Esophagus mucosa (tissue), 1 donor: ENCODE data around the gene PARP16. TPM values are rescaled to one million over a fixed set of nuclear protein-coding genes. Genes with fewer than 3 reads are reported as not detected.
"Not testable (repeated sequence)": the region's sequence is repeated elsewhere in the genome, so short reads cannot be mapped to it uniquely, and the experiment has no call there.

Experiments used
- ATAC-seq: fragments of 200-7000 bp; cut with Tn5 transposase; one replicate; pipeline ENCODE4 v1.9.1; 2020
- total RNA-seq: library from RNA; stranded (reverse); gene quantifications from one replicate; pipeline ENCODE4 v1.2.4, GENCODE V29; 2023
- donor health status: DM: yes; HTN: yes; CAD: no.

PARP16 gene
- total RNA-seq, 1 donor from 2014 or later = 7.0 TPM

DNA sequence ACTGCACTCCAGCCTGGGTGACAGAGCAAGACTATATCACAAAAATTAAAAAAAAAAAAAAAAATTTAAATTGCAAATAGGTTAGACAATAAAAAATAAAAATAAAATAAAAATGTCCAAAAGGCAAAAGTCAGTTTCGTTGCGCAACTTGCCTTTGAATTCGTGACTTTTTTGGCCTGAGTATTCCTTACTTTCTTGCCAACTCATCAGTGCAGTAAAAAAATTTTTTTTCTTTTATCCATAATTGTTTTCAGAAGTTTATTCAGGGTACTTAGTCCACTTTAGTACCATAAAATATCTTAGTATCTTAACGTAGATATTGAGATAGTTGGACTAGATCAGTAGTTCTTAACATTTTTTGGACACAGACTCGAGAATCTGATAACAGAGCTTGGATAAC is 53.0 kb downstream of the PARP16 start:
- no peak for ATAC-seq

- no peak for ATAC-seq
Measured at GRCh38 chr15:65232520-65232919, 54.2 kb downstream of the PARP16 start.

DNA sequence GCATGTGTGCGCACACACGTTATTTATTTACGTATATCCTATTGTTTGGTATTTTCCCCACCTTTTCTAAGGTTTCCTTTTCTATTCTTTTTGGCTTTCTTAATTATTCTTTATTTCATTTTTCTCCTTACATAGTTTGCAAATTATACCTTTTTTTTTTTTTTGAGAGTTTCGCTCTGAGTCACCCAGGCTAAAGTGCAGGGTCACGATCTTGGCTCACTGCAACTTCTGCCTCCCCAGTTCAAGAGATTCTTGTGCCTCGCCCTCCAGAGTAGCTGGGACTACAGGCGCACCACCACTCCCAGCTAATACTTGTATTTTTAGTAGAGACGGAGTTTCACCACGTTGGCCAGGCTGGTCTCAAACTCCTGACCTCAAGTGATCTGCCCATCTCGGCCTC is 55.4 kb downstream of the PARP16 start:
- ATAC-seq = no peak

- not testable (repeated sequence) for ATAC-seq
Measured at GRCh38 chr15:65226901-65227300, 59.8 kb downstream of the PARP16 start.

DNA sequence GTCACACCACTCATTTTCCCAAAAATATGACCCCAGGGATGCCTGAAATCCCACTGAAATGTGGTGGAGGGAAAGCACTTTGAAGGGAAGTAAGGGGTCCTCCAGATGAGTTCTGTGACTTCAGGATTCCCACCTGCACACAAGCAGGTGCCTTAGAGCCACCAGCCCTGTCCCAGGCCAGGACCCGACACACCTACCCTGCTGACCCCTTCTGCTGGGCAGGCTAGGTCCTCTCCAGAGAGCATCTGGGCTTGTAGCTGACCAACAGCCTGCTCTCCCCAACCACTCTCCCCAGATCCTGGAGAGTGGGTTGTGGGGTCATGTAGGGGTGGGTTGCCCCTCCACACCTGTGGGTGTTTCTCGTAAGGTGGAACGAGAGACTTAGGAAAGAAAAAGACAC is 60.5 kb downstream of the PARP16 start:
- no peak for ATAC-seq

DNA sequence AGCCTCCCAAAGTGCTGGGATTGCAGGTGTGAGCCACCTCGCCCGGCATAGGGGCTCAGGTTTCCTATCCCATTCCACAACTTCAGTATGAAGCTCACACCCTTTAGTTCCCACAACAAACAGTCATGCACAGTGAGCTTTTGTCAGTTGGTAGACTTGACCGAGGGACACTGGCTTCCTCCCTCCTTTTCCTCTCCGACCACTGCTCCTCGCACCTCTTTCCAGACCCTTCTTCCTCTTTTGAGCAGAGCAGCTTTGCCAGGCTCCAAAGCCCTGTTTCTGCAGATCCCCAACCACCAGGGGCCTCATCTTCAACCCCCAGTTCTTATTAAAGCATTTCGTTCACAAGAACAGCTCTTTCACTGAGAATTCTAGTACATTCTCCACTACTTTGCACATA is 62.7 kb downstream of the PARP16 start:
- ATAC-seq = no peak

DNA sequence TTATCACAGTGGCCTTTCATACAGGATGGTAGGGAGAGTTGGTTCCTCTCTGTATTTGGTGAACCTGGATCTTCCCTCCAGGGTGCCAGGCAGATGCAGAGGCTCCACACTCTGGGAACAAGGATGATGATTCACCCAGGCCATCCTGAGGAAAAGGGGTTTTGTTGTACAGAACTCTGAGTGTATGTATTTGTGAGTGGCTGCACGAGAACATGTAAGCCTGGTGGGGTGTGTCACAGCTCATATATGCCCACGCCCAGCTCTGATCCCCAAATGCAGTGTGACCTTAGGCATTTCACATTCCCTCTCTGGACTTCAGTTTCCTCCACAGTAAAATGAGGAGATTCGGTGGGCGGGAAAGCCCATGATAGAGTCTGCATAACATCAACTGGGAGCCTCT is 63.8 kb downstream of the PARP16 start:
- ATAC-seq = peak; percentile 76

GRCh38 chr15:65221697-65222096 is 65.0 kb downstream of the PARP16 start:
- ATAC-seq = no peak

DNA sequence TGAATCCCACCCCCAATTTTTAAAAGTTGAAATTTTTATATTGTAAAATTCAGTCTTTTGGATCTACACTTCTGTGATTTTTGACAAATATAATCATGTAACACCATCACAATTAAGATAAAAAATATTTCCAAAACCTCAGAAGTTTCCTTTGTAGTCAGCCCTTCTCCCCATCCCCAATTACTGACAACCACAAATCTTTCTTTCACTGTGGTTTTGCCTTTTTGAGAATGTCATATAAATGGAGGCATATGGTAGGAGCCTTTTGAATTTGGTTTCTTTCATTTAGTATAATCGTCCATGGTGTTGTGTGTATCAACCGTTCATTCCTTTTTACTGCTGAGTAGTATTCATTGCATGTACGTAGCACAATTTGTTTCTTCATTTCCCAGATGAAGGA is 67.5 kb downstream of the PARP16 start:
- ATAC-seq = no peak

DNA sequence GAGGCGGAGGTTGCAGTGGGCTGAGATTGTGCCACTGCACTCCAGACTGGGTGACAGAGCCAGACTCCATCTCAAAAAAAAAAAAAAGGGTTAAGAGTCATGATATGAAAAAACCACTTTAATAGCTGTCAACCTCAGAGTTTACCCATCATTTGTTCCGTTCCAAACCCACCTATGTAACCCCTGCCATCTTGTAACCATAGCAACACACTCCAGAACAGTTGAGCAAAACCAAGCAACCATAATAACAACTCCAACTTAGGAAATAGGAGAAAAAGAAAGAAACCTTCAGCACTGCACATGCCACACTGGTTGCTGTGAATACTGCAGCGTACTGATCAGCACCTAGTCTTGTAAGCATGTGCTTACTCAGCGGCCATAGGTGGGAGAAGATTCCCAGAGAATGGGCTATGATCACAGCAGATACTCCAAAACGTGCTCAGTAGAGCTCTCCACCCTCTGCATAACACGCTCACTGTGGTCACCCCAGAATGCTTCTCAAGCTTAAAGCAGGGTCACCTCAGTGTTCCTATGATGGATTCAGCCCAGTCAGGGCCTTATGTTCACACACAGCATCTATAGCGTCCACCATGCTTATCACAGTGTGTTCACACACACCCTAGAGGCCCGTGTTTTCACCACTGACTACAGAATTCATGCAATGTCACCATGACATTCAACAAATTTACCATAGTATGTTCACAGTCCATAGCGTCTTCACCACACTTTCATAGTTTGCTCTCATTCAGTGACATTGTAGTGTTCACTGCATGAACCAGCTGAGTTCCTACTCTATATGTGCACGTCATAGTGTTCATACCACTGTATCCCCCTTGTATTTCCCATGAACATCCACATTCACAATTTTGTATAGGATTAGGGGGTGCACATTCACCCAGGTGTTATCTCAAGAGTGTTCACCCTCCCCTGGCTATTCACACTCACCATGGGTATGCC is 68.9 kb downstream of the PARP16 start:
- ATAC-seq = no peak

DNA sequence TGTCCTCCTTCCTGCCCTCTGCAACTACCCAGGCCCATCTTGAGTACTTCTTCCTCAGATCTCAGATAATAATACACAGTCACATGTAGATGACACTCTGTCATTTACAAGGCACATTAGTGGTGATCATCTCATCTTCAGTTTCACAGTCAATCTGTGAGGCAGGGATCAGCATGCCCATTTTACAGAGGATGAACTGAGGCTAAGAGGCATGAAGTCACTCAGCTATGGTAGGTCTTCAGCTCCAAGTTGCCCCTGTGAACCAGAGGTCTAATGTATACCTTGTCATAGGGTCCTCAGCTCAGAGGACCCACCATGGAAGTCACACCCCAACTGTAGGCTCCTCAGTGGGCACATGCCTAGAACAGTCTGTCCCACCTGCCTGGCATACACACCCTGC is 71.2 kb downstream of the PARP16 start:
- no peak for ATAC-seq

- ATAC-seq = no peak
Measured at GRCh38 chr15:65214010-65214409, 72.7 kb downstream of the PARP16 start.

- ATAC-seq = no peak
Measured at GRCh38 chr15:65213241-65213640, 73.4 kb downstream of the PARP16 start.

DNA sequence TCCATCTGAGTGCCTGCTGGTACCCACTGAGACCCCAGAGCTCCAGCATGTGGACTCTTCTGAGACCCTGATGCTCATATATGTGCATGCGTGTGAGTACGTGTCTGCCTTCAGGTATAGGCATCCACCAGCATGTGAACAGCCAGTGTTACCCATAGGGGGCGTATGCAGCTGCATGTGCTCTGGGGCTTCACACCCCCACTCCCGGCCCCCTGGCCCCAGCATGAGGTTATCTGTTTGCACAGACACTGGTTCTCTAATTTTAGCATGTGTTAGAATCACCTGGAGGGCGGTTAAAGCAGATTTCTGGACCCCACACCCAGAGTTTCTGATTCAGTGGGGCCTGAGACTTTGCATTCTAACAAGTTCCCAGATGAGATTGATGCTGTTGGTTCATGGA is 74.6 kb downstream of the PARP16 start:
- ATAC-seq = no peak

GRCh38 chr15:65211482-65211982 is 75.2 kb downstream of the PARP16 start:
- peak; percentile 15 for ATAC-seq

- ATAC-seq = no peak
Measured at GRCh38 chr15:65210770-65211481, 75.8 kb downstream of the PARP16 start, which contains the start of gene CILP. TSS of gene CILP (minus strand) at chr15:65211473. CDS start at chr15:65209755, 1,718 bp downstream.

DNA sequence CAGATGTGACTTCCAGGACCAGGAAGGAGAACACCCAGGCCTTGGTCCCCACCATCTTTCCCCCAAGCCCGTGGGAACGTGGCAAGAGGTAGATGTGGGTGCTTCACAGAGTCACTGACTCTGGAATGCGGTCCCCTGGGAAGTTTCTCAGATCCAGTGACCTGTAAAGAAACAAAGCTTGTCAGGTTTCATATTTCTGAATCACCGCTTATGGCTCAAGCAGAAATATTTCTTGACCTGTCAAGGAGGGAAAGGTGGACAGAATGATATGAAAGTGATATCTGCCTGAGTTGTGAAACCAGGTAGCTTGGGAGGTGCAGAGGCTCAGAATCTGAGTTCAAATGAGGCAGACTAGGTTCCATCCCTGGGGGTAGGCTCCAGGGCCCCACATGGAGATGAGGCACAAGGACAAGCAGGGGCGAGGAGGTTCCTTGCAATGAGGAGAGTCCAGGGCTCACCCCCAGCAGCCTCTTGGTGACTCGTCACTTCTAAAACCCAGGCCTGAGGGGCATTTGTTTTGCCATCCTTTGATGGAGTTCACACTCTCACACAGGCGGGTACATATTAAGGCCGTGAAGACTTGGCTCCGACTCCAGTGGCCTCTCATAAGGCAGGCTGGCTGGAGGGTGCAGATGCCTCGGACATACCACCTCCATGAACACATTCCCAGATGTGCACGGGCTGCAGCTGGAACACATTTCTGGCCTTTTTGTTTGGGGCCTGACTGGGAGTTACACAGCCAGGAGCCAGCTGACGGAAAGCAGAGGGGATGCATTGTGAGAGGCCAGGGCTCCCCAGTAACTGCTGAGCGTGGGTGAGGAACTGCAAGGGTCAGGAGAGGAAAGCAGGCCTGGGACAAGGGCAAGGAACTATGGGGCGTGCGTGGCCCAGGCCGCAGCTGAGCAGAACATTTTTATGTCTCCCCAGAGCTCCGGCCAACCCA is 76.7 kb downstream of the PARP16 start:
- no peak for ATAC-seq

DNA sequence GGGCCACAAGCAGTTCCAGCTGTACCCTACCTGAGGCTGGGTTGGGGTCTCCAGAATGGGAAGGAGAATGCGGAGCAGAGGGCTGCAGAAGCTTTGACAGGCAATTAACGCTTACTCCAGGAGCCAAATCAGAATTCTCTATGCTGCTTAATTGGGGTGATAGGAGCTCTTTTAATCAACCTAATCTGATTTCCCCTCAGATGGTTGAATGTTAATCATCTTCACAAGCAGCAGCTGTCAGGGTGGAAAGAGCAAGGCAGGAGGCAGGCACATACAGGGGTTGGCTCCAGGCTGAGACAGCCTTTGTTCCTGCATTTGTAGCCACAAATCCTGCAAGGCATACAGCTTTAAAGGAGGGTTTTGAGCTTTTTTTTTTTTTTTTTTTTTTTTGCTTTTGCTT is 78.0 kb downstream of the PARP16 start:
- ATAC-seq = no peak
